Measurements from ENCODE around the gene ETV3.

DNA sequence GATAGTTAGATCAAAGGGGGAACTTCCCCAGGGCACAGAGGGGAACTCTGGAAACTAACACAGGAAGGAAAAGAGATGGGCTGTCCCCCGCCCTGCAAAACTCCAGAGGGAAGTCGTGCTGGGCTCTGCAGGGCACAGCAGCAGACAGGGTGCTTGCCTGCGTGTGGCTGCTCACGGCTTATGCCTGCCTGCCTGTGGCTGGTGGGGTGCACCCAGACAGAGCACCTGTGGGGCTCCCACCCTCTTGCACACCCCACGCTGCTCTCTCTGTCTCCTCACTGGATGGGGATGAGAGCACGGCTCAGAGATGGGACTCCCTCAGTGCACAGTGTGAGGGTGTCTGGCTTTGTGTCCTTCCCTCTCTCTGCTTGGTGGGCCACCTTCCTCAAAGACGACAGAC, 25.1 kb downstream of the ETV3 start:
- TF ChIP-seq, protein P1, sequence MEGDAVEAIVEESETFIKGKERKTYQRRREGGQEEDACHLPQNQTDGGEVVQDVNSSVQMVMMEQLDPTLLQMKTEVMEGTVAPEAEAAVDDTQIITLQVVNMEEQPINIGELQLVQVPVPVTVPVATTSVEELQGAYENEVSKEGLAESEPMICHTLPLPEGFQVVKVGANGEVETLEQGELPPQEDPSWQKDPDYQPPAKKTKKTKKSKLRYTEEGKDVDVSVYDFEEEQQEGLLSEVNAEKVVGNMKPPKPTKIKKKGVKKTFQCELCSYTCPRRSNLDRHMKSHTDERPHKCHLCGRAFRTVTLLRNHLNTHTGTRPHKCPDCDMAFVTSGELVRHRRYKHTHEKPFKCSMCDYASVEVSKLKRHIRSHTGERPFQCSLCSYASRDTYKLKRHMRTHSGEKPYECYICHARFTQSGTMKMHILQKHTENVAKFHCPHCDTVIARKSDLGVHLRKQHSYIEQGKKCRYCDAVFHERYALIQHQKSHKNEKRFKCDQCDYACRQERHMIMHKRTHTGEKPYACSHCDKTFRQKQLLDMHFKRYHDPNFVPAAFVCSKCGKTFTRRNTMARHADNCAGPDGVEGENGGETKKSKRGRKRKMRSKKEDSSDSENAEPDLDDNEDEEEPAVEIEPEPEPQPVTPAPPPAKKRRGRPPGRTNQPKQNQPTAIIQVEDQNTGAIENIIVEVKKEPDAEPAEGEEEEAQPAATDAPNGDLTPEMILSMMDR (conservative IDR thresholded peaks at IDR 0.05; ENCODE audit: low read depth, low read length) = no peak
- no peak for TF ChIP-seq POLR2A (IDR thresholded peaks at IDR 0.05; ENCODE audit: low read depth, low read length)
- TF ChIP-seq SMC3 (IDR thresholded peaks at IDR 0.05; ENCODE audit: low read depth, low read length) = no peak
- TF ChIP-seq RFX5 (IDR thresholded peaks at IDR 0.05; ENCODE audit: low read depth, low read length) = no peak
- no peak for TF ChIP-seq RAD21 (IDR thresholded peaks at IDR 0.05; ENCODE audit: low read length)
- TF ChIP-seq MXI1 (IDR thresholded peaks at IDR 0.05; ENCODE audit: borderline replicate concordance, low read depth, low read length) = no peak
- no peak for TF ChIP-seq CEBPB (IDR thresholded peaks at IDR 0.05; ENCODE audit: low read depth, low read length)
- no peak for TF ChIP-seq MAFK (IDR thresholded peaks at IDR 0.05; ENCODE audit: low read depth, low read length)
- no peak for TF ChIP-seq NFE2L2 (IDR thresholded peaks at IDR 0.05; ENCODE audit: low read depth, low read length)
- TF ChIP-seq RCOR1 (IDR thresholded peaks at IDR 0.05; ENCODE audit: insufficient replicate concordance, low read length) = no peak
- TF ChIP-seq BHLHE40 (IDR thresholded peaks at IDR 0.05; ENCODE audit: low read depth, low read length) = no peak
- TF ChIP-seq, protein P2, sequence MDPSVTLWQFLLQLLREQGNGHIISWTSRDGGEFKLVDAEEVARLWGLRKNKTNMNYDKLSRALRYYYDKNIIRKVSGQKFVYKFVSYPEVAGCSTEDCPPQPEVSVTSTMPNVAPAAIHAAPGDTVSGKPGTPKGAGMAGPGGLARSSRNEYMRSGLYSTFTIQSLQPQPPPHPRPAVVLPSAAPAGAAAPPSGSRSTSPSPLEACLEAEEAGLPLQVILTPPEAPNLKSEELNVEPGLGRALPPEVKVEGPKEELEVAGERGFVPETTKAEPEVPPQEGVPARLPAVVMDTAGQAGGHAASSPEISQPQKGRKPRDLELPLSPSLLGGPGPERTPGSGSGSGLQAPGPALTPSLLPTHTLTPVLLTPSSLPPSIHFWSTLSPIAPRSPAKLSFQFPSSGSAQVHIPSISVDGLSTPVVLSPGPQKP (IDR thresholded peaks at IDR 0.05; ENCODE audit: borderline replicate concordance, low read depth, low read length) = no peak
